HCT116 (cell line): Measurements from ENCODE around the gene RET. TPM values are rescaled to one million over a fixed set of nuclear protein-coding genes. Genes with fewer than 3 reads are reported as not detected.

Experiments
- ATAC-seq: fragments of 200-7000 bp; cut with Tn5 transposase; 2 replicates; pipeline ENCODE4 v1.9.1; 2020; ENCODE audit warnings: mild to moderate bottlenecking, moderate library complexity
- BruUV-seq: library from RNA; stranded (reverse); fragments of 400-500 nt; replicated peaks from 2 replicates; lab custom pipeline; 2021; lab: Mats Ljungman, UMichigan
- CTCF ChIA-PET: fragments of 300-600 bp; sonication (Branson Sonifier 250); formaldehyde crosslinking; loops from one replicate; lab custom pipeline; 2021; ENCODE audit warnings: antibody characterized with exemption; lab: Charles Lee
- POLR2A ChIA-PET: fragments of 300-600, 350-600 bp; sonication (Branson Sonifier 250); formaldehyde crosslinking; loops from one replicate; lab custom pipeline; 2021; ENCODE audit warnings: antibody characterized with exemption; lab: Charles Lee
- RAD21 ChIA-PET, 2 experiments: fragments of 300-600 bp; sonication (Branson Sonifier 250); formaldehyde crosslinking; loops; one replicate each; lab custom pipeline; 2023; ENCODE audit warnings: low total read pairs in 2 of 2; ENCODE audit not compliant: uncharacterized antibody in 2 of 2, unreplicated experiment in 2 of 2, low non-redundant PET in 1 of 2; lab: Charles Lee
- DNase-seq: peaks from one replicate; pipeline ENCODE4 v3.0.0-alpha.2; 2010; ENCODE audit warnings: low read depth, low spot score
- H2AFZ ChIP-seq: fragments of 200-600 bp; shearing (Covaris generic), sonication (generic); 2 replicates; pipeline ENCODE4 v1.6.1; 2017; ENCODE audit warnings: low read depth, mixed run types, mixed read lengths, antibody characterized with exemption, low read length; ENCODE audit not compliant: poor library complexity, severe bottlenecking
- H3K27ac ChIP-seq: 2 replicates; pipeline ENCODE4 v1.5.1; 2012; ENCODE audit warnings: low read depth, low read length
- H3K27me3 ChIP-seq: fragments of 200-600 bp; sonication (generic); 2 replicates; pipeline ENCODE4 v1.6.1; 2016; ENCODE audit warnings: mixed run types, low read length, mixed read lengths; ENCODE audit not compliant: insufficient read depth
- H3K36me3 ChIP-seq, 2 experiments: fragments of 200-500 bp in 1 of 2; fragments of 200-600 bp in 1 of 2; sonication (Bioruptor generic) in 1 of 2; sonication (generic) in 1 of 2; 2 replicates each; pipeline versions ENCODE4 v1.5.1 to v1.6.1; 2014 to 2016; ENCODE audit warnings: low read length in 2 of 2, inconsistent platforms in 1 of 2, mixed read lengths in 1 of 2, mixed run types in 1 of 2; ENCODE audit not compliant: insufficient read depth in 2 of 2, control insufficient read depth in 1 of 2
- H3K4me1 ChIP-seq, 2 experiments: fragments of 200-600 bp in 1 of 2; sonication (generic) in 1 of 2; 2 replicates each; pipeline versions ENCODE4 v1.5.1 to v1.6.1; 2012 to 2017; ENCODE audit warnings: low read length in 2 of 2, inconsistent platforms in 1 of 2, mild to moderate bottlenecking in 1 of 2, mixed read lengths in 1 of 2, mixed run types in 1 of 2, moderate library complexity in 1 of 2; ENCODE audit not compliant: insufficient read depth in 2 of 2, control insufficient read depth in 1 of 2
- H3K4me2 ChIP-seq: fragments of 200-600 bp; sonication (generic); 2 replicates; pipeline ENCODE4 v1.6.1; 2017; ENCODE audit warnings: mixed run types, low read length, mixed read lengths
- H3K4me3 ChIP-seq, 2 experiments: fragments of 200-600 bp in 1 of 2; sonication (generic) in 1 of 2; replicated peaks in 1 of 2; 2 replicates each; pipeline ENCODE4 v1.5.1; 2011 to 2016; ENCODE audit warnings: low read length in 2 of 2, control low read depth in 1 of 2, low read depth in 1 of 2, mild to moderate bottlenecking in 1 of 2, mixed read lengths in 1 of 2, mixed run types in 1 of 2
- H3K79me2 ChIP-seq: fragments of 200-600 bp; sonication (generic); 2 replicates; pipeline ENCODE4 v1.6.1; 2017; ENCODE audit warnings: mild to moderate bottlenecking, mixed run types, low read length, moderate library complexity, mixed read lengths; ENCODE audit not compliant: insufficient read depth
- H3K9ac ChIP-seq: fragments of 200-600 bp; sonication (generic); 2 replicates; pipeline ENCODE4 v1.6.1; 2016; ENCODE audit warnings: low read length, mixed read lengths
- H3K9me2 ChIP-seq: fragments of 200-600 bp; sonication (generic), shearing (Covaris generic); 2 replicates; pipeline ENCODE4 v1.6.1; 2017; ENCODE audit warnings: mixed run types, mild to moderate bottlenecking, moderate library complexity; ENCODE audit not compliant: insufficient read depth
- H3K9me3 ChIP-seq, 2 experiments: fragments of 200-500 bp in 1 of 2; fragments of 200-600 bp in 1 of 2; sonication (Bioruptor generic) in 1 of 2; sonication (generic) in 1 of 2; 2 replicates each; pipeline ENCODE4 v1.6.1; 2014 to 2017; ENCODE audit warnings: low read length in 2 of 2, mixed read lengths in 2 of 2, inconsistent platforms in 1 of 2, low read depth in 1 of 2, mild to moderate bottlenecking in 1 of 2, mixed run types in 1 of 2, moderate library complexity in 1 of 2; ENCODE audit not compliant: control insufficient read depth in 1 of 2, insufficient read depth in 1 of 2
- H4K20me1 ChIP-seq: fragments of 200-600 bp; sonication (generic), shearing (Covaris generic); 2 replicates; pipeline ENCODE4 v1.6.1; 2017; ENCODE audit warnings: mixed run types, mild to moderate bottlenecking, moderate library complexity; ENCODE audit not compliant: insufficient read depth
- ATF3 ChIP-seq: IDR thresholded peaks from 2 replicates; pipeline ENCODE4 v1.6.1; 2012
- CBX3 ChIP-seq: IDR thresholded peaks from 2 replicates; pipeline ENCODE4 v1.6.1; 2012; ENCODE audit warnings: low read depth
- EGR1 ChIP-seq: IDR thresholded peaks from 2 replicates; pipeline ENCODE4 v1.6.1; 2012; ENCODE audit warnings: low read depth
- EZH2phosphoT487 ChIP-seq: fragments of 200-600 bp; IDR thresholded peaks from 2 replicates; pipeline ENCODE4 v1.6.1; 2018; ENCODE audit warnings: antibody characterized with exemption, borderline replicate concordance
- FOSL1 ChIP-seq: IDR thresholded peaks from 2 replicates; pipeline ENCODE4 v1.6.1; 2012; ENCODE audit warnings: low read depth
- MAX ChIP-seq: IDR thresholded peaks from 2 replicates; pipeline ENCODE4 v1.6.1; 2012
- POLR2A ChIP-seq: IDR thresholded peaks from 2 replicates; pipeline ENCODE4 v1.7.0; 2011; ENCODE audit warnings: borderline replicate concordance; ENCODE audit not compliant: insufficient read depth, insufficient read length; ENCODE audit errors: extremely low read depth
- POLR2AphosphoS5 ChIP-seq: IDR thresholded peaks from 2 replicates; pipeline ENCODE4 v1.6.1; 2011; ENCODE audit warnings: mild to moderate bottlenecking, low read depth, low read length, moderate library complexity
- SIN3A ChIP-seq: IDR thresholded peaks from 2 replicates; pipeline ENCODE4 v1.6.1; 2012; ENCODE audit warnings: low read depth
- SP1 ChIP-seq: IDR thresholded peaks from 2 replicates; pipeline ENCODE4 v1.6.1; 2012; ENCODE audit warnings: low read depth
- SRF ChIP-seq: IDR thresholded peaks from 2 replicates; pipeline ENCODE4 v1.6.1; 2012; ENCODE audit warnings: low read depth
- TCF7L2 ChIP-seq: IDR thresholded peaks from 2 replicates; pipeline ENCODE4 v1.7.0; 2011; ENCODE audit warnings: borderline replicate concordance, inconsistent platforms; ENCODE audit not compliant: insufficient read depth, insufficient read length; ENCODE audit errors: extremely low read depth
- ZBTB33 ChIP-seq: IDR thresholded peaks from 2 replicates; pipeline ENCODE4 v1.6.1; 2011; ENCODE audit warnings: mild to moderate bottlenecking, low read length, moderate library complexity; ENCODE audit not compliant: insufficient replicate concordance; ENCODE audit errors: extremely low read depth
- intact Hi-C: fragments of 100-400 bp; cut with micrococcal nuclease; formaldehyde crosslinking; loops from 2 replicates; pipeline ENCODE4 v1.10.0; 2022
- total RNA-seq: library from RNA; stranded (reverse); gene quantifications from one replicate; pipeline ENCODE4 v1.2.1, GENCODE V29; 2021; ENCODE audit not compliant: unreplicated experiment

Gene RET
- total RNA-seq, 1 experiment from 2014 or later: 5.9 TPM

GRCh38 chr10:43099928-43100327, 23.1 kb downstream of the RET start:
- no peak for ATAC-seq
- Histone ChIP-seq H3K9ac (no peak overlapping the region), H2AFZ (no peak overlapping the region), H3K36me3 (no peaks in the 10 kb centered on the region), H3K4me2 (no peak overlapping the region), H3K4me1 (peaks cover 0 to under 1% of the 10 kb centered on the region in 2 experiments; a peak in 1 of 4 replicates), H3K79me2 (no peaks in the 10 kb centered on the region), H4K20me1 (no peaks in the 10 kb centered on the region), H3K4me3 (no peak overlapping the region), H3K9me2 (no peaks in the 10 kb centered on the region), H3K27me3 (no peaks in the 10 kb centered on the region), H3K9me3 (no peaks in the 10 kb centered on the region), H3K27ac (no peak overlapping the region)
- ChIA-PET POLR2A (no interaction called here), RAD21 (no interaction called here), CTCF (no interaction called here)
- no TSS peak for BruUV-seq
- TF ChIP-seq POLR2AphosphoS5 (no peak), SRF (no peak), EZH2phosphoT487 (no peak), CBX3 (no peak)
- DNase-seq: no peak
- intact Hi-C loops: no loop called here

GRCh38 chr10:43100366-43100765, 23.5 kb downstream of the RET start:
- no peak overlapping the region for H2AFZ ChIP-seq
- H4K20me1 ChIP-seq: no peaks in the 10 kb centered on the region
- no peak for DNase-seq
- ChIA-PET RAD21 (no interaction called here), POLR2A (no interaction called here), CTCF (no interaction called here)
- no peak for ATAC-seq
- no peak overlapping the region for H3K4me3 ChIP-seq
- no peak for TF ChIP-seq POLR2A
- no peak for TF ChIP-seq ATF3
- TF ChIP-seq MAX: no peak
- no peak for TF ChIP-seq EGR1
- no peak for TF ChIP-seq FOSL1
- TF ChIP-seq TCF7L2: no peak
- no peak for TF ChIP-seq SIN3A
- no peak for TF ChIP-seq SP1
- no peak for TF ChIP-seq ZBTB33
- no peak overlapping the region for H3K4me2 ChIP-seq
- no peak overlapping the region for H3K27ac ChIP-seq
- no peaks in the 10 kb centered on the region for H3K9me3 ChIP-seq
- no peaks in the 10 kb centered on the region for H3K36me3 ChIP-seq
- no peak overlapping the region for H3K9ac ChIP-seq
- H3K79me2 ChIP-seq: no peaks in the 10 kb centered on the region
- no peaks in the 10 kb centered on the region for H3K9me2 ChIP-seq
- H3K27me3 ChIP-seq: no peaks in the 10 kb centered on the region
- H3K4me1 ChIP-seq: peaks cover 0 to 4% of the 10 kb centered on the region in 2 experiments; a peak in 2 of 4 replicates
- intact Hi-C loops: no loop called here
- BruUV-seq: no TSS peak
